ENCODE data around the gene KIF1B. TPM values are rescaled to one million over a fixed set of nuclear protein-coding genes. Genes with fewer than 3 reads are reported as not detected.

The KIF1B gene
- total and polyA plus RNA-seq, 10 donors, result 1.6 to 53.5 (median 34.5) TPM

DNA sequence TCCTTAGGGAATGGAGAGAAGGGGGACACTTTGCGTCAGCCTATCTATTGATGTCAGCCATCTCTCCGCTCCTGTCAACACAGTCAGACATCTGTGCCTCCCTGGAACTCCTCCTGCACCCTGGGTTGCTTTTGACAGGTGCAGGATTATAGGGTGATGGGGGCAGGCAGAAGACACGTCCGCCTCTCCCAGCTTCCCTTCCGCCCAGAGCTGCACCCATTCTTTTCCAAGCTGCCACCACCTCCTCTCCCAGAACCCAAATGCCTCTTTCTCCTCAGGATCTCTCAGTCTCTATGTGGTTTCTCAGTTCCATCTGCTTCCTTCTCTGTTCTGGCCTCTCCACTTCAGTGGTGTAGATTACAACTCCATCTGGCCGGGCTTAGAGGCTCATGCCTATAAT is 17.1 kb upstream of the KIF1B start:
- Histone ChIP-seq H3K9me3 (peaks cover 0 to 5% (median 0%) of the 10 kb centered on the region in 8 donors), H3K4me1 (peaks cover 0 to 5% (median 0%) of the 10 kb centered on the region in 6 donors), H3K36me3 (no peaks in the 10 kb centered on the region), H3K27ac (no peak overlapping the region), H3K4me3 (no peak overlapping the region), H3K27me3 (replicated peaks in 1 of 7) (no peaks in the 10 kb centered on the region)
- TF ChIP-seq, protein P1, sequence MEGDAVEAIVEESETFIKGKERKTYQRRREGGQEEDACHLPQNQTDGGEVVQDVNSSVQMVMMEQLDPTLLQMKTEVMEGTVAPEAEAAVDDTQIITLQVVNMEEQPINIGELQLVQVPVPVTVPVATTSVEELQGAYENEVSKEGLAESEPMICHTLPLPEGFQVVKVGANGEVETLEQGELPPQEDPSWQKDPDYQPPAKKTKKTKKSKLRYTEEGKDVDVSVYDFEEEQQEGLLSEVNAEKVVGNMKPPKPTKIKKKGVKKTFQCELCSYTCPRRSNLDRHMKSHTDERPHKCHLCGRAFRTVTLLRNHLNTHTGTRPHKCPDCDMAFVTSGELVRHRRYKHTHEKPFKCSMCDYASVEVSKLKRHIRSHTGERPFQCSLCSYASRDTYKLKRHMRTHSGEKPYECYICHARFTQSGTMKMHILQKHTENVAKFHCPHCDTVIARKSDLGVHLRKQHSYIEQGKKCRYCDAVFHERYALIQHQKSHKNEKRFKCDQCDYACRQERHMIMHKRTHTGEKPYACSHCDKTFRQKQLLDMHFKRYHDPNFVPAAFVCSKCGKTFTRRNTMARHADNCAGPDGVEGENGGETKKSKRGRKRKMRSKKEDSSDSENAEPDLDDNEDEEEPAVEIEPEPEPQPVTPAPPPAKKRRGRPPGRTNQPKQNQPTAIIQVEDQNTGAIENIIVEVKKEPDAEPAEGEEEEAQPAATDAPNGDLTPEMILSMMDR (IDR thresholded peaks at IDR 0.05 in 8 of 11, conservative IDR thresholded peaks at IDR 0.05 in 3 of 11), result no peak
- TF ChIP-seq POLR2A (IDR thresholded peaks at IDR 0.05) (no peak), POLR2AphosphoS5 (IDR thresholded peaks at IDR 0.05) (no peak)
- WGBS, 5 donors, result 75 to 85% (median 81%) methylated on average over 6 of the region's 6 CpGs
- no peak for DNase-seq
- intact Hi-C loops (cut with DNase I; ENCODE audit: low total_unique reads), result no loop called here

- H3K4me3 ChIP-seq, result no peak overlapping the region
- no peaks in the 10 kb centered on the region for H3K27me3 ChIP-seq (replicated peaks in 1 of 7)
- H3K27ac ChIP-seq, result no peak overlapping the region
- DNase-seq, result no peak
- H3K4me1 ChIP-seq, result peaks cover 0 to 5% (median 0%) of the 10 kb centered on the region in 6 donors
- no peak for TF ChIP-seq POLR2AphosphoS5 (IDR thresholded peaks at IDR 0.05)
- TF ChIP-seq, protein P1 (IDR thresholded peaks at IDR 0.05 in 8 of 11, conservative IDR thresholded peaks at IDR 0.05 in 3 of 11), result no peak
- no peak for TF ChIP-seq POLR2A (IDR thresholded peaks at IDR 0.05)
- H3K9me3 ChIP-seq, result no peaks in the 10 kb centered on the region
- intact Hi-C loops (cut with DNase I; ENCODE audit: low total_unique reads), result no loop called here
- no peaks in the 10 kb centered on the region for H3K36me3 ChIP-seq
- 87 to 96% (median 89%) methylated on average over 6 of the region's 6 CpGs for WGBS, 5 donors
Measured at GRCh38 chr1:10195570-10195969, 14.8 kb upstream of the KIF1B start.

GRCh38 chr1:10196976-10197375 is 13.4 kb upstream of the KIF1B start:
- no peak overlapping the region for H3K27ac ChIP-seq

GRCh38 chr1:10200620-10201019 is 9.8 kb upstream of the KIF1B start:
- DNase-seq, result no peak
- peaks cover 0 to 15% (median 0%) of the 10 kb centered on the region in 7 donors for H3K27me3 ChIP-seq (replicated peaks in 1 of 7)
- H3K4me3 ChIP-seq, result no peak overlapping the region
- intact Hi-C loops (cut with DNase I; ENCODE audit: low total_unique reads), result loop anchor here (10.0 kb wide), 1 partner anchor 144 kb away; no protein-coding TSS in a partner anchor
- TF ChIP-seq, protein P1 (IDR thresholded peaks at IDR 0.05 in 8 of 11, conservative IDR thresholded peaks at IDR 0.05 in 3 of 11), result no peak
- no peak for TF ChIP-seq POLR2A (IDR thresholded peaks at IDR 0.05)
- TF ChIP-seq POLR2AphosphoS5 (IDR thresholded peaks at IDR 0.05), result no peak
- H3K9me3 ChIP-seq, result no peaks in the 10 kb centered on the region
- H3K27ac ChIP-seq, result no peak overlapping the region
- 91 to 99% (median 94%) methylated on average over 4 of the region's 4 CpGs for WGBS, 5 donors
- H3K4me1 ChIP-seq, result peaks cover 0 to 5% (median 0%) of the 10 kb centered on the region in 6 donors
- no peaks in the 10 kb centered on the region for H3K36me3 ChIP-seq

More at GRCh38 chr1:10196976-10197375, 13.4 kb upstream of the KIF1B start:
- Histone ChIP-seq H3K4me3 (no peak overlapping the region), H3K9me3 (no peaks in the 10 kb centered on the region), H3K27me3 (replicated peaks in 1 of 7) (peaks cover 0 to 13% (median 0%) of the 10 kb centered on the region in 7 donors), H3K4me1 (peaks cover 0 to 5% (median 0%) of the 10 kb centered on the region in 6 donors), H3K36me3 (no peaks in the 10 kb centered on the region)
- 56 to 85% (median 68%) methylated on average over 3 of the region's 3 CpGs for WGBS, 5 donors
- no peak for DNase-seq
- intact Hi-C loops (cut with DNase I; ENCODE audit: low total_unique reads), result no loop called here
- TF ChIP-seq POLR2AphosphoS5 (IDR thresholded peaks at IDR 0.05), result no peak
- TF ChIP-seq, protein P1 (IDR thresholded peaks at IDR 0.05 in 8 of 11, conservative IDR thresholded peaks at IDR 0.05 in 3 of 11), result no peak
- TF ChIP-seq POLR2A (IDR thresholded peaks at IDR 0.05), result no peak
